ENCODE results near the gene CLDN19.

DNA sequence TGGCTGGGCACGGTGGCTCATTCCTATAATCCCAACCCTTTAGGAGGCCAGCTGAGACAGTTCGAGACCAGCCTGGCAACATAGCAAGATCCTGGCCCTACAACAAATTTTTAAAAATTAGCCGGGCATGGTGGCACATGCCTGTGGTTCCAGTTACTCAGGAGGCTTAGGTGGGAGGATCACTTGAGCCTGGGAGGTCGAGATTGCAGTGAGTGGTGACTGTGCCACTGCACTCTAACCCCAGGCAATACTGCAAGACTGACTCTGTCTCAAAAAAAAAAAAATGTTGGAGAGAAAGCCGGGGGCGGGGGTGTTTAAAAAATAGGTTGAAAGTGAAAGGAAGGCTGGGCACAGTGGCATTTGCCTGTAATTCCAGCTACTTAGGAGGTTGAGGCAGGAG lies 16.5 kb downstream of the CLDN19 start:
- TF ChIP-seq, protein P1, sequence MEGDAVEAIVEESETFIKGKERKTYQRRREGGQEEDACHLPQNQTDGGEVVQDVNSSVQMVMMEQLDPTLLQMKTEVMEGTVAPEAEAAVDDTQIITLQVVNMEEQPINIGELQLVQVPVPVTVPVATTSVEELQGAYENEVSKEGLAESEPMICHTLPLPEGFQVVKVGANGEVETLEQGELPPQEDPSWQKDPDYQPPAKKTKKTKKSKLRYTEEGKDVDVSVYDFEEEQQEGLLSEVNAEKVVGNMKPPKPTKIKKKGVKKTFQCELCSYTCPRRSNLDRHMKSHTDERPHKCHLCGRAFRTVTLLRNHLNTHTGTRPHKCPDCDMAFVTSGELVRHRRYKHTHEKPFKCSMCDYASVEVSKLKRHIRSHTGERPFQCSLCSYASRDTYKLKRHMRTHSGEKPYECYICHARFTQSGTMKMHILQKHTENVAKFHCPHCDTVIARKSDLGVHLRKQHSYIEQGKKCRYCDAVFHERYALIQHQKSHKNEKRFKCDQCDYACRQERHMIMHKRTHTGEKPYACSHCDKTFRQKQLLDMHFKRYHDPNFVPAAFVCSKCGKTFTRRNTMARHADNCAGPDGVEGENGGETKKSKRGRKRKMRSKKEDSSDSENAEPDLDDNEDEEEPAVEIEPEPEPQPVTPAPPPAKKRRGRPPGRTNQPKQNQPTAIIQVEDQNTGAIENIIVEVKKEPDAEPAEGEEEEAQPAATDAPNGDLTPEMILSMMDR (IDR thresholded peaks at IDR 0.05) = no peak
- no peak for TF ChIP-seq POLR2A (IDR thresholded peaks at IDR 0.05)
